GM23338 (cell line): ENCODE measurements around the gene SPN.

ENCODE experiments used
- EZH2 ChIP-seq: fragments of 200-600 bp; sonication (generic); IDR thresholded peaks from one replicate; pipeline ENCODE4 v1.8.0; 2017; ENCODE audit warnings: antibody characterized with exemption, mild to moderate bottlenecking, low read depth; ENCODE audit not compliant: unreplicated experiment
- JUNB ChIP-seq: IDR thresholded peaks from one replicate; pipeline ENCODE4 v1.6.1; 2016; ENCODE audit warnings: antibody characterized with exemption; ENCODE audit not compliant: unreplicated experiment
- POLR2AphosphoS5 ChIP-seq: IDR thresholded peaks from 2 replicates; pipeline ENCODE4 v1.6.1; 2016; ENCODE audit warnings: antibody characterized with exemption, low read depth
- TF ChIP-seq, protein P1 (sequence below), 2 experiments: fragments of 200-600 bp in 1 of 2; sonication (generic) in 1 of 2; conservative IDR thresholded peaks; 2 replicates each; pipeline versions ENCODE4 v1.5.1 to v1.6.1; 2016 to 2017; ENCODE audit warnings: antibody characterized with exemption in 2 of 2, low read depth in 2 of 2, mild to moderate bottlenecking in 2 of 2, moderate library complexity in 1 of 2
- TF ChIP-seq, protein P2 (sequence below): IDR thresholded peaks from one replicate; pipeline ENCODE4 v1.6.1; 2018; ENCODE audit warnings: antibody characterized with exemption; ENCODE audit not compliant: unreplicated experiment
- TF ChIP-seq, protein P3 (sequence below): IDR thresholded peaks from 2 replicates; pipeline ENCODE4 v1.6.1; 2016; ENCODE audit warnings: antibody characterized with exemption

DNA sequence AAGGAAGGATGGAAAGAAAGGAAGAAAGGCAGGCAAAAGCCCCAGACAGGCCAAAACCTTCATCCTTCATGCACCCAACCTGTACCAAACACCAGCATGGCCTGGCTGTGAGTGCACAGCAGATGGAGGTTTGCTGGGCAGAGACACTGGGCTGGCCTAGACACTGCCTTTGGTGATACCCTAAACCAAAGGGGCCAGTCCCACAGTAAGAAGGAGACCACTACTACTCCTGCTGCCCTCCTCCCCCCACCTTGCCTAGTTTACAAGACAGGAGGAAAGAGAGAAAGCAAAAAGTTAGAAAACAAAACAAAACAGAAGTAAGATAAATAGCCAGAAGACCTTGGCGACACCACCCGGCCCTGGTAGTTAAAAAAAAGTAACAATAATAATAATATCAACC lies 35.0 kb downstream of the SPN start:
- TF ChIP-seq, protein P1, sequence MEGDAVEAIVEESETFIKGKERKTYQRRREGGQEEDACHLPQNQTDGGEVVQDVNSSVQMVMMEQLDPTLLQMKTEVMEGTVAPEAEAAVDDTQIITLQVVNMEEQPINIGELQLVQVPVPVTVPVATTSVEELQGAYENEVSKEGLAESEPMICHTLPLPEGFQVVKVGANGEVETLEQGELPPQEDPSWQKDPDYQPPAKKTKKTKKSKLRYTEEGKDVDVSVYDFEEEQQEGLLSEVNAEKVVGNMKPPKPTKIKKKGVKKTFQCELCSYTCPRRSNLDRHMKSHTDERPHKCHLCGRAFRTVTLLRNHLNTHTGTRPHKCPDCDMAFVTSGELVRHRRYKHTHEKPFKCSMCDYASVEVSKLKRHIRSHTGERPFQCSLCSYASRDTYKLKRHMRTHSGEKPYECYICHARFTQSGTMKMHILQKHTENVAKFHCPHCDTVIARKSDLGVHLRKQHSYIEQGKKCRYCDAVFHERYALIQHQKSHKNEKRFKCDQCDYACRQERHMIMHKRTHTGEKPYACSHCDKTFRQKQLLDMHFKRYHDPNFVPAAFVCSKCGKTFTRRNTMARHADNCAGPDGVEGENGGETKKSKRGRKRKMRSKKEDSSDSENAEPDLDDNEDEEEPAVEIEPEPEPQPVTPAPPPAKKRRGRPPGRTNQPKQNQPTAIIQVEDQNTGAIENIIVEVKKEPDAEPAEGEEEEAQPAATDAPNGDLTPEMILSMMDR (conservative IDR thresholded peaks at IDR 0.05; ENCODE audit: low read depth in 2 of 2): no peak
- TF ChIP-seq POLR2AphosphoS5 (no peak), EZH2 (no peak), JUNB (no peak)
- TF ChIP-seq, protein P2, sequence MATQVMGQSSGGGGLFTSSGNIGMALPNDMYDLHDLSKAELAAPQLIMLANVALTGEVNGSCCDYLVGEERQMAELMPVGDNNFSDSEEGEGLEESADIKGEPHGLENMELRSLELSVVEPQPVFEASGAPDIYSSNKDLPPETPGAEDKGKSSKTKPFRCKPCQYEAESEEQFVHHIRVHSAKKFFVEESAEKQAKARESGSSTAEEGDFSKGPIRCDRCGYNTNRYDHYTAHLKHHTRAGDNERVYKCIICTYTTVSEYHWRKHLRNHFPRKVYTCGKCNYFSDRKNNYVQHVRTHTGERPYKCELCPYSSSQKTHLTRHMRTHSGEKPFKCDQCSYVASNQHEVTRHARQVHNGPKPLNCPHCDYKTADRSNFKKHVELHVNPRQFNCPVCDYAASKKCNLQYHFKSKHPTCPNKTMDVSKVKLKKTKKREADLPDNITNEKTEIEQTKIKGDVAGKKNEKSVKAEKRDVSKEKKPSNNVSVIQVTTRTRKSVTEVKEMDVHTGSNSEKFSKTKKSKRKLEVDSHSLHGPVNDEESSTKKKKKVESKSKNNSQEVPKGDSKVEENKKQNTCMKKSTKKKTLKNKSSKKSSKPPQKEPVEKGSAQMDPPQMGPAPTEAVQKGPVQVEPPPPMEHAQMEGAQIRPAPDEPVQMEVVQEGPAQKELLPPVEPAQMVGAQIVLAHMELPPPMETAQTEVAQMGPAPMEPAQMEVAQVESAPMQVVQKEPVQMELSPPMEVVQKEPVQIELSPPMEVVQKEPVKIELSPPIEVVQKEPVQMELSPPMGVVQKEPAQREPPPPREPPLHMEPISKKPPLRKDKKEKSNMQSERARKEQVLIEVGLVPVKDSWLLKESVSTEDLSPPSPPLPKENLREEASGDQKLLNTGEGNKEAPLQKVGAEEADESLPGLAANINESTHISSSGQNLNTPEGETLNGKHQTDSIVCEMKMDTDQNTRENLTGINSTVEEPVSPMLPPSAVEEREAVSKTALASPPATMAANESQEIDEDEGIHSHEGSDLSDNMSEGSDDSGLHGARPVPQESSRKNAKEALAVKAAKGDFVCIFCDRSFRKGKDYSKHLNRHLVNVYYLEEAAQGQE: no peak
- TF ChIP-seq, protein P3, sequence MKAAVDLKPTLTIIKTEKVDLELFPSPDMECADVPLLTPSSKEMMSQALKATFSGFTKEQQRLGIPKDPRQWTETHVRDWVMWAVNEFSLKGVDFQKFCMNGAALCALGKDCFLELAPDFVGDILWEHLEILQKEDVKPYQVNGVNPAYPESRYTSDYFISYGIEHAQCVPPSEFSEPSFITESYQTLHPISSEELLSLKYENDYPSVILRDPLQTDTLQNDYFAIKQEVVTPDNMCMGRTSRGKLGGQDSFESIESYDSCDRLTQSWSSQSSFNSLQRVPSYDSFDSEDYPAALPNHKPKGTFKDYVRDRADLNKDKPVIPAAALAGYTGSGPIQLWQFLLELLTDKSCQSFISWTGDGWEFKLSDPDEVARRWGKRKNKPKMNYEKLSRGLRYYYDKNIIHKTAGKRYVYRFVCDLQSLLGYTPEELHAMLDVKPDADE: no peak
